ENCODE measurements around the gene ZNF860.

Gene ZNF860

DNA sequence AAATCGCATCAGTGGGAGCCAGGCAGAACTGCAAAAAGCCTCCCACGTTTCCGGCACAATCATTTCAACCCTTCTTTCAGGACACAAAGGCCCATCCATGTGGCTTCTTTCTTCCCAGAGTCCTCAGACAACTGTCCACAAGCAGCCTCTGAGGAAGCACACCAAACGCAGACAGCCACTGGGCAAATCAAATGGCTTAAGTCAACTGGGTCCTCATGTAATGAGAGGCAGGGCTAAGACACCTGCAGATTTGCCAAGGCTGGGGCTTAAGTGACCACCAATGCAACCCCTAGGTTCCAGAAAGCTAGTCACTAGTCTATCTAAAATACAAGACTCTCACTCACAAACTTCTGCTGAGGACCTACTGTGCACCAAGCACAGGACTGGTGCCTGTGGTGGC, 8.5 kb upstream of the ZNF860 start:
- peak overlapping the region; percentile 70 for H3K4me2 ChIP-seq (ENCODE audit: low read length)

DNA sequence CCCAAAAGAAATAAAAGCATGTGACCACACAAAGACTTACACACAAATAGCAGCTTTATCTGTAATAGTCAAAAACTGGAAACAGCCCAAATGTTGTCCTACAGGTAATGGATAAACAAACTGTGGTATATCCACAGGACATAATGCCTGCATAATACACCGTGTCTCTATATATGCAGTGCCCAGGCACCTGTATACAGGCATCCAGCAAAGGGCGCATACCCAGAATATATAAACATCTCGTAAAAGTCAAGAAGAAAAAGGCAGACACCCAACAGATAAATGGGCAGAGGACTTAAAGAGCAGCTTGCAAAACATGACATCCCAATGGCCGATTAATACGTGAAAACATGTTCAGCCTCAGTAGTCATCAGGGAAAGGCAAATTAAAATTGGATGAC, 7.7 kb upstream of the ZNF860 start:
- peaks cover 45% of the 10 kb centered on the region for H3K36me3 ChIP-seq (replicated peaks; ENCODE audit: low read depth, low read length)
- H3K9me3 ChIP-seq (ENCODE audit: insufficient read depth, low read length): no peaks in the 10 kb centered on the region
- no peak overlapping the region for H2AFZ ChIP-seq (ENCODE audit: low read depth, low read length)
- no peaks in the 10 kb centered on the region for H4K20me1 ChIP-seq (ENCODE audit: insufficient read depth, low read length)
- H3K27ac ChIP-seq (ENCODE audit: low read length): no peak overlapping the region
- no peak for TF ChIP-seq EZH2phosphoT487 (IDR thresholded peaks at IDR 0.05; ENCODE audit: low read depth)
- TF ChIP-seq, protein P1, sequence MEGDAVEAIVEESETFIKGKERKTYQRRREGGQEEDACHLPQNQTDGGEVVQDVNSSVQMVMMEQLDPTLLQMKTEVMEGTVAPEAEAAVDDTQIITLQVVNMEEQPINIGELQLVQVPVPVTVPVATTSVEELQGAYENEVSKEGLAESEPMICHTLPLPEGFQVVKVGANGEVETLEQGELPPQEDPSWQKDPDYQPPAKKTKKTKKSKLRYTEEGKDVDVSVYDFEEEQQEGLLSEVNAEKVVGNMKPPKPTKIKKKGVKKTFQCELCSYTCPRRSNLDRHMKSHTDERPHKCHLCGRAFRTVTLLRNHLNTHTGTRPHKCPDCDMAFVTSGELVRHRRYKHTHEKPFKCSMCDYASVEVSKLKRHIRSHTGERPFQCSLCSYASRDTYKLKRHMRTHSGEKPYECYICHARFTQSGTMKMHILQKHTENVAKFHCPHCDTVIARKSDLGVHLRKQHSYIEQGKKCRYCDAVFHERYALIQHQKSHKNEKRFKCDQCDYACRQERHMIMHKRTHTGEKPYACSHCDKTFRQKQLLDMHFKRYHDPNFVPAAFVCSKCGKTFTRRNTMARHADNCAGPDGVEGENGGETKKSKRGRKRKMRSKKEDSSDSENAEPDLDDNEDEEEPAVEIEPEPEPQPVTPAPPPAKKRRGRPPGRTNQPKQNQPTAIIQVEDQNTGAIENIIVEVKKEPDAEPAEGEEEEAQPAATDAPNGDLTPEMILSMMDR (IDR thresholded peaks at IDR 0.05; ENCODE audit: low read depth, low read length): no peak
- no peak overlapping the region for H3K4me3 ChIP-seq (ENCODE audit: low read length)
- H3K9ac ChIP-seq (ENCODE audit: low read length): no peak overlapping the region
- H3K4me1 ChIP-seq (ENCODE audit: low read length): peaks cover 82% of the 10 kb centered on the region
- no peaks in the 10 kb centered on the region for H3K27me3 ChIP-seq (ENCODE audit: low read depth, low read length)
- H3K79me2 ChIP-seq (ENCODE audit: low read length): peaks cover 97% of the 10 kb centered on the region
- H3K4me2 ChIP-seq (ENCODE audit: low read length): no peak overlapping the region

More for the DNA sequence above, 8.5 kb upstream of the ZNF860 start:
- peaks cover 82% of the 10 kb centered on the region for H3K4me1 ChIP-seq (ENCODE audit: low read length)
- H3K27ac ChIP-seq (ENCODE audit: low read length): peak overlapping the region; percentile 69; the same call in 1 of the 2 replicates
- TF ChIP-seq EZH2phosphoT487 (IDR thresholded peaks at IDR 0.05; ENCODE audit: low read depth): no peak
- TF ChIP-seq, protein P1 (IDR thresholded peaks at IDR 0.05; ENCODE audit: low read depth, low read length): no peak
- H3K36me3 ChIP-seq (replicated peaks; ENCODE audit: low read depth, low read length): peaks cover 40% of the 10 kb centered on the region
- no peaks in the 10 kb centered on the region for H3K27me3 ChIP-seq (ENCODE audit: low read depth, low read length)
- peak overlapping the region; percentile 33; the same call in 1 of the 2 replicates for H3K4me3 ChIP-seq (ENCODE audit: low read length)
- peak overlapping the region; percentile 44; the same call in 1 of the 2 replicates for H3K9ac ChIP-seq (ENCODE audit: low read length)
- peaks cover 97% of the 10 kb centered on the region for H3K79me2 ChIP-seq (ENCODE audit: low read length)
- H2AFZ ChIP-seq (ENCODE audit: low read depth, low read length): no peak overlapping the region
- no peaks in the 10 kb centered on the region for H3K9me3 ChIP-seq (ENCODE audit: insufficient read depth, low read length)
- H4K20me1 ChIP-seq (ENCODE audit: insufficient read depth, low read length): no peaks in the 10 kb centered on the region

DNA sequence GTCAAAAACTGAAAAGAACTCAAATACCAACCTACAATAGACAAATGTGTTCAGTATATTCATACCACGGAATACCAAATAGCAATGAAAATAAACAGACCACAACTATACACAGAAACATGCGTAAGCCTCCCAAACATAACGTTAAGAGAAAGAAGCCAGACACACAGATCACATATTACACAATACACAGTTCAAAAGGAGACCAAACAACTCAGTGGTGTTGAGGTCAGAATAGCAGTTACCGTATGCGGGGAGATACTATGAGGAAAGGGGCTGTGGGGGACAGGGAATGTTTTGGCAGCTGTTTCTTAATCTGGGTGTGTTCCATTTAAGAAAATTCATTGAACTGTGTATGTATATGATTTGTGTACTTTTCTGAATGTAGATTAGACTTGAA, 7.1 kb upstream of the ZNF860 start:
- Histone ChIP-seq H4K20me1 (ENCODE audit: insufficient read depth, low read length) (no peaks in the 10 kb centered on the region), H3K79me2 (ENCODE audit: low read length) (peaks cover 93% of the 10 kb centered on the region), H3K36me3 (replicated peaks; ENCODE audit: low read depth, low read length) (peaks cover 45% of the 10 kb centered on the region), H3K27ac (ENCODE audit: low read length) (no peak overlapping the region), H3K9ac (ENCODE audit: low read length) (no peak overlapping the region), H3K27me3 (ENCODE audit: low read depth, low read length) (no peaks in the 10 kb centered on the region), H3K9me3 (ENCODE audit: insufficient read depth, low read length) (no peaks in the 10 kb centered on the region), H3K4me2 (ENCODE audit: low read length) (no peak overlapping the region), H2AFZ (ENCODE audit: low read depth, low read length) (no peak overlapping the region), H3K4me3 (ENCODE audit: low read length) (no peak overlapping the region), H3K4me1 (ENCODE audit: low read length) (peaks cover 81% of the 10 kb centered on the region)
- TF ChIP-seq, protein P1 (IDR thresholded peaks at IDR 0.05; ENCODE audit: low read depth, low read length): no peak
- TF ChIP-seq EZH2phosphoT487 (IDR thresholded peaks at IDR 0.05; ENCODE audit: low read depth): no peak

DNA sequence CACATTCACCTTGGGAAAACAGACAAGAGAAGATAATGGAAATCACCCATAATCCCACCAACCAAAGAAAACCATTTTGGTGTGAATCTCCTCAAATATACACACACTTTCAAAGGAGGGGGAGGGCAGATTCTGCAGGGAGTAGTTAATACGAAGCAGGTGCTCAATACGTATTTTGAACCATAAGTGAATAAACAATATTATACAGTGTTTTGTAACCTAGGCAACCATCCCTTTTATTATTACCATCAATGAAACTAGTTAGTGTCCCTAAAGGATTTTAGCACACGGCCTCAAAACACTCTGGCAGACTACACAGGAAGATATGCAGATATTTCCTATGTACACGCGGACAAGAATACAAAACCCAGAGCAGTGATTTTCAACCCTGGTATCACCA, 6.6 kb upstream of the ZNF860 start:
- no peak overlapping the region for H3K4me3 ChIP-seq (ENCODE audit: low read length)
- peaks cover 90% of the 10 kb centered on the region for H3K79me2 ChIP-seq (ENCODE audit: low read length)
- H4K20me1 ChIP-seq (ENCODE audit: insufficient read depth, low read length): no peaks in the 10 kb centered on the region
- H3K9me3 ChIP-seq (ENCODE audit: insufficient read depth, low read length): no peaks in the 10 kb centered on the region
- no peak overlapping the region for H2AFZ ChIP-seq (ENCODE audit: low read depth, low read length)
- no peak overlapping the region for H3K4me2 ChIP-seq (ENCODE audit: low read length)
- H3K9ac ChIP-seq (ENCODE audit: low read length): no peak overlapping the region
- no peaks in the 10 kb centered on the region for H3K27me3 ChIP-seq (ENCODE audit: low read depth, low read length)
- H3K27ac ChIP-seq (ENCODE audit: low read length): no peak overlapping the region
- peaks cover 45% of the 10 kb centered on the region for H3K36me3 ChIP-seq (replicated peaks; ENCODE audit: low read depth, low read length)
- TF ChIP-seq EZH2phosphoT487 (IDR thresholded peaks at IDR 0.05; ENCODE audit: low read depth): no peak
- TF ChIP-seq, protein P1 (IDR thresholded peaks at IDR 0.05; ENCODE audit: low read depth, low read length): no peak
- peaks cover 79% of the 10 kb centered on the region for H3K4me1 ChIP-seq (ENCODE audit: low read length)

All from OCI-LY3 (cell line).